ENCODE results near the gene SRRM1. TPM values are rescaled to one million over a fixed set of nuclear protein-coding genes. Genes with fewer than 3 reads are reported as not detected.

The SRRM1 gene
- total RNA-seq, 6 donors from 2014 or later: 76.0 to 429 (median 100.0) TPM

GRCh38 chr1:24640288-24640687 is 2.8 kb upstream of the SRRM1 start:
- no peak for TF ChIP-seq EP300 (IDR thresholded peaks at IDR 0.05)
- no peak for TF ChIP-seq POLR2A (IDR thresholded peaks at IDR 0.05)
- no peak for TF ChIP-seq POLR2AphosphoS5 (IDR thresholded peaks at IDR 0.05)
- TF ChIP-seq, protein P1, sequence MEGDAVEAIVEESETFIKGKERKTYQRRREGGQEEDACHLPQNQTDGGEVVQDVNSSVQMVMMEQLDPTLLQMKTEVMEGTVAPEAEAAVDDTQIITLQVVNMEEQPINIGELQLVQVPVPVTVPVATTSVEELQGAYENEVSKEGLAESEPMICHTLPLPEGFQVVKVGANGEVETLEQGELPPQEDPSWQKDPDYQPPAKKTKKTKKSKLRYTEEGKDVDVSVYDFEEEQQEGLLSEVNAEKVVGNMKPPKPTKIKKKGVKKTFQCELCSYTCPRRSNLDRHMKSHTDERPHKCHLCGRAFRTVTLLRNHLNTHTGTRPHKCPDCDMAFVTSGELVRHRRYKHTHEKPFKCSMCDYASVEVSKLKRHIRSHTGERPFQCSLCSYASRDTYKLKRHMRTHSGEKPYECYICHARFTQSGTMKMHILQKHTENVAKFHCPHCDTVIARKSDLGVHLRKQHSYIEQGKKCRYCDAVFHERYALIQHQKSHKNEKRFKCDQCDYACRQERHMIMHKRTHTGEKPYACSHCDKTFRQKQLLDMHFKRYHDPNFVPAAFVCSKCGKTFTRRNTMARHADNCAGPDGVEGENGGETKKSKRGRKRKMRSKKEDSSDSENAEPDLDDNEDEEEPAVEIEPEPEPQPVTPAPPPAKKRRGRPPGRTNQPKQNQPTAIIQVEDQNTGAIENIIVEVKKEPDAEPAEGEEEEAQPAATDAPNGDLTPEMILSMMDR (IDR thresholded peaks at IDR 0.05): no peak
- Histone ChIP-seq H3K27ac (peak overlapping the region in 1 of 4 donors; percentile 44), H3K9me3 (no peaks in the 10 kb centered on the region), H3K4me1 (peaks cover 19 to 32% (median 20%) of the 10 kb centered on the region in 4 donors), H3K27me3 (no peaks in the 10 kb centered on the region), H3K4me3 (no peak overlapping the region), H3K36me3 (no peaks in the 10 kb centered on the region)
- WGBS, 2 donors: 75 to 82% methylated on average over 7 of the region's 7 CpGs
- DNase-seq: peak in 1 of 2 donors; percentile 45
- no peak for ATAC-seq (ENCODE audit: low FRiP score in 2 of 2)

GRCh38 chr1:24641646-24642151 is 1.4 kb upstream of the SRRM1 start:
- Histone ChIP-seq H3K9me3 (no peaks in the 10 kb centered on the region), H3K36me3 (peaks cover 3 to 11% (median 6%) of the 10 kb centered on the region in 4 donors), H3K4me3 (peak overlapping the region; percentile 31 to 96 (median 76)), H3K27me3 (no peaks in the 10 kb centered on the region), H3K27ac (peak overlapping the region; percentile 94 to 100 (median 99)), H3K4me1 (peaks cover 20 to 39% (median 25%) of the 10 kb centered on the region in 4 donors)
- ATAC-seq (ENCODE audit: low FRiP score in 2 of 2): no peak
- WGBS, 2 donors: 18 to 20% methylated on average over 24 of the region's 24 CpGs
- peak; percentile 30 to 84 for DNase-seq
- TF ChIP-seq EP300 (IDR thresholded peaks at IDR 0.05) (no peak), POLR2A (IDR thresholded peaks at IDR 0.05) (no peak), POLR2AphosphoS5 (IDR thresholded peaks at IDR 0.05) (no peak)
- TF ChIP-seq, protein P1 (IDR thresholded peaks at IDR 0.05): no peak

DNA sequence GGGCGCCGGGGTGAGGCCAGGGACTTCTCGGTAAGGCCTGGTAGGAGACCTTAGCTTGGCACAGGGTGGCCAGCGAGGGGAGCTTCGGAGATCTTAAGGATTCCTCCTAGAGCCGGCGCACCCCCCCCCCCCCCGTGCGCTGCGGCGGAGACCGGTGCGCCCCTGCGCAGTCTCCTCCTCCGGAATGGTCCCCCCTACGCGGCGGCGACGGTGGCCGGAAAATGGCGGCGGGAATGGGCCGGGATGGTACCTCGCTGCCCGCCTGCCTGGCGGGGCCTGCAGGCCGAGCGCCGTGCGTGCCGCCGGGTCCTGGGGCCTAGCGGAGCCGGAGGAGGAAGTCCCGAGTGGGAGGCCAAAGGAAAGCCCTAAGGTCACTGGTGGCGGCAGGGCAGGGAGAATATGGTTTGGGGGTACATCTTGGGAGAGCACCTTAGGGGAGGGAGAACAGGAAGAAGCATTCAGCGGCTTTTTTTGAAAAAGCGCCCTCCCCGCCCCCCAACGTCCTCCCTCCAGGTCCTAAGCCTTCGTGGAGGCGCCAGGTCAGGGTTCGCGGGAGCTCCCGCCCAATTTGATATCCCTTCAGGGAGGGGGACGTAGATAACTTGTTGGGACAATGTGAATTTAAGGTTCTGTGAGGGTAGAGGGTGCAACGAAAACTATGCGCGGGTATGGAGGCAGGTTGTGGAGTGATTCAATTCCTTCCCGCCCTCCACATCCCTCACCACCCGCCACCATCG is 429 bp downstream of the SRRM1 start:
- no peak for TF ChIP-seq POLR2AphosphoS5 (IDR thresholded peaks at IDR 0.05)
- peak in 1 of 4 donors; percentile 12 for TF ChIP-seq POLR2A (IDR thresholded peaks at IDR 0.05)
- TF ChIP-seq, protein P1 (IDR thresholded peaks at IDR 0.05): no peak
- TF ChIP-seq EP300 (IDR thresholded peaks at IDR 0.05): no peak
- Histone ChIP-seq H3K4me1 (peaks cover 20 to 39% (median 25%) of the 10 kb centered on the region in 4 donors), H3K27ac (peak overlapping the region; percentile 90 to 99 (median 94)), H3K4me3 (peak overlapping the region; percentile 74 to 96 (median 85)), H3K27me3 (no peaks in the 10 kb centered on the region), H3K9me3 (no peaks in the 10 kb centered on the region), H3K36me3 (peaks cover 11 to 29% (median 21%) of the 10 kb centered on the region in 4 donors)
- WGBS, 2 donors: 0% methylated on average over 26 to 33 of the region's 53 CpGs
- ATAC-seq (ENCODE audit: low FRiP score in 2 of 2) (peak; percentile 11 to 60), DNase-seq (peak; percentile 35 to 93)

- 0% methylated on average over 5 to 9 of the region's 9 CpGs for WGBS, 2 donors
- Histone ChIP-seq H3K27me3 (no peaks in the 10 kb centered on the region), H3K27ac (peak overlapping the region; percentile 90 to 99 (median 94)), H3K4me3 (peak overlapping the region; percentile 74 to 96 (median 85)), H3K36me3 (peaks cover 15 to 34% (median 26%) of the 10 kb centered on the region in 4 donors), H3K9me3 (no peaks in the 10 kb centered on the region), H3K4me1 (peaks cover 20 to 39% (median 25%) of the 10 kb centered on the region in 4 donors)
- ATAC-seq (ENCODE audit: low FRiP score in 2 of 2) (no peak), DNase-seq (no peak)
- TF ChIP-seq POLR2AphosphoS5 (IDR thresholded peaks at IDR 0.05) (no peak), EP300 (IDR thresholded peaks at IDR 0.05) (no peak), POLR2A (IDR thresholded peaks at IDR 0.05) (no peak)
- TF ChIP-seq, protein P1 (IDR thresholded peaks at IDR 0.05): no peak
Observed at GRCh38 chr1:24644100-24644384, 940 bp downstream of the SRRM1 start.

Data from upper lobe of left lung (tissue), 6 donors.